ENCODE measurements around the gene LPAR5. TPM values are rescaled to one million over a fixed set of nuclear protein-coding genes. Genes with fewer than 3 reads are reported as not detected.

LPAR5 gene
- polyA plus RNA-seq, 1 of the 3 experiments (the other 2 are of a cell fraction): 0.03 TPM

- TF ChIP-seq ZBTB33 (IDR thresholded peaks at IDR 0.05; ENCODE audit: borderline replicate concordance, low read depth) (no peak), JUND (IDR thresholded peaks at IDR 0.05) (no peak), SIN3A (IDR thresholded peaks at IDR 0.05; ENCODE audit: borderline replicate concordance, low read depth, low read length) (0 out of 2 replicates have a peak, but pooled peaks have one; percentile 43), FOXM1 (IDR thresholded peaks at IDR 0.05; ENCODE audit: low read depth) (no peak), IRF3 (IDR thresholded peaks at IDR 0.05; ENCODE audit: low read depth, low read length) (no peak), YY1 (IDR thresholded peaks at IDR 0.05; ENCODE audit: low read depth) (no peak), USF1 (IDR thresholded peaks at IDR 0.05; ENCODE audit: borderline replicate concordance, low read depth) (peak; percentile 43; the same call in 1 of the 2 replicates), CTCF (IDR thresholded peaks at IDR 0.05) (peak; percentile 43), RFX5 (IDR thresholded peaks at IDR 0.05; ENCODE audit: low read length) (no peak), USF2 (IDR thresholded peaks at IDR 0.05; ENCODE audit: borderline replicate concordance, low read depth, low read length) (no peak), GABPA (IDR thresholded peaks at IDR 0.05; ENCODE audit: low read depth) (no peak), EZH2phosphoT487 (IDR thresholded peaks at IDR 0.05; ENCODE audit: borderline replicate concordance, low read depth) (no peak), MEF2A (IDR thresholded peaks at IDR 0.05; ENCODE audit: borderline replicate concordance, low read depth) (no peak), MAX (IDR thresholded peaks at IDR 0.05; ENCODE audit: low read depth) (0 out of 2 replicates have a peak, but pooled peaks have one; percentile 22), TEAD4 (IDR thresholded peaks at IDR 0.05; ENCODE audit: borderline replicate concordance, insufficient read depth) (0 out of 2 replicates have a peak, but pooled peaks have one; percentile 5), CHD2 (IDR thresholded peaks at IDR 0.05; ENCODE audit: low read length, partially characterized antibody) (peak; percentile 6)
Observed at GRCh38 chr12:6613776-6614512, 21.8 kb downstream of the LPAR5 start (continued).
